Endothelial cell (in vitro differentiated cells): ENCODE results near the gene CNTNAP5. TPM values are rescaled to one million over a fixed set of nuclear protein-coding genes. Genes with fewer than 3 reads are reported as not detected.

Source experiments
- DNase-seq: peaks from one replicate; pipeline ENCODE4 v3.0.0; 2021; ENCODE audit warnings: low spot score
- H3K27ac Mint-ChIP-seq: one replicate; pipeline ENCODE4 v1.8.0; 2021; ENCODE audit warnings: mixed read lengths, inconsistent platforms; ENCODE audit not compliant: unreplicated experiment
- H3K27me3 Mint-ChIP-seq: one replicate; pipeline ENCODE4 v1.8.0; 2021; ENCODE audit warnings: mild to moderate bottlenecking, moderate library complexity, mixed read lengths, inconsistent platforms; ENCODE audit not compliant: unreplicated experiment
- H3K36me3 Mint-ChIP-seq: one replicate; pipeline ENCODE4 v1.8.0; 2021; ENCODE audit warnings: mild to moderate bottlenecking, low read depth, mixed read lengths, inconsistent platforms; ENCODE audit not compliant: unreplicated experiment
- H3K4me1 Mint-ChIP-seq: one replicate; pipeline ENCODE4 v1.8.0; 2021; ENCODE audit warnings: mild to moderate bottlenecking, mixed read lengths, inconsistent platforms; ENCODE audit not compliant: unreplicated experiment
- H3K4me3 Mint-ChIP-seq: one replicate; pipeline ENCODE4 v1.8.0; 2021; ENCODE audit warnings: mild to moderate bottlenecking, mixed read lengths, inconsistent platforms; ENCODE audit not compliant: unreplicated experiment
- H3K9me3 Mint-ChIP-seq: one replicate; pipeline ENCODE4 v1.8.0; 2021; ENCODE audit warnings: mixed read lengths, inconsistent platforms; ENCODE audit not compliant: unreplicated experiment
- total RNA-seq: library from RNA; stranded (reverse); fragmentation: NEBNext Ultra II Directional; extraction: Animal tissue kit (Norgen Biotek cat#: 25700); gene quantifications from one replicate; pipeline ENCODE4 v1.2.1, GENCODE V29; 2021; ENCODE audit not compliant: unreplicated experiment
- TF ChIP-seq, protein P1 (sequence below): fragments of 200-600 bp; sonication (generic); IDR thresholded peaks from one replicate; pipeline ENCODE4 v1.5.0; 2021; ENCODE audit warnings: antibody characterized with exemption; ENCODE audit not compliant: unreplicated experiment

Gene CNTNAP5
- total RNA-seq, 1 donor from 2014 or later = 5.0 TPM

DNA sequence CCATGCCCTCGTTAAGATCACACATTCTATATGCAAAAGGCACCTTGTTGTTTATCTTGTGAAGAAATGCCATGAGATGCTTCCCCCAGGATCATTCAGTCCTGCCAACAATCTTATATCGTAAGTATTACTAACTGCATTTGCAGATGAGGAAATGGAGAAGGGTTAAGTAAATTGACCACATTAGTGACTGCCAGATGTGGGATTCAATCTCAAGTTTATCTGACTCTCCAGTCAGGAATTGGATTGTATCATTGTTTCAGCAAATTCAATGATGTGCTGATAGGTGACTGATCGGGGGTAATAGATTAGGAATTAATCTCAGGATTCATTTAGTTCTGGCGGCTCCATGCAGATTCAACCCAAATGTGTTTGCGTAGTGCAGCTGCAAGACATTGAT, 106.2 kb downstream of the CNTNAP5 start:
- H3K4me3 Mint-ChIP-seq = no peak overlapping the region
- H3K9me3 Mint-ChIP-seq = no peaks in the 10 kb centered on the region
- DNase-seq = no peak
- no peaks in the 10 kb centered on the region for H3K27me3 Mint-ChIP-seq
- peaks cover 4% of the 10 kb centered on the region for H3K4me1 Mint-ChIP-seq
- no peak overlapping the region for H3K27ac Mint-ChIP-seq
- H3K36me3 Mint-ChIP-seq = no peaks in the 10 kb centered on the region
- TF ChIP-seq, protein P1, sequence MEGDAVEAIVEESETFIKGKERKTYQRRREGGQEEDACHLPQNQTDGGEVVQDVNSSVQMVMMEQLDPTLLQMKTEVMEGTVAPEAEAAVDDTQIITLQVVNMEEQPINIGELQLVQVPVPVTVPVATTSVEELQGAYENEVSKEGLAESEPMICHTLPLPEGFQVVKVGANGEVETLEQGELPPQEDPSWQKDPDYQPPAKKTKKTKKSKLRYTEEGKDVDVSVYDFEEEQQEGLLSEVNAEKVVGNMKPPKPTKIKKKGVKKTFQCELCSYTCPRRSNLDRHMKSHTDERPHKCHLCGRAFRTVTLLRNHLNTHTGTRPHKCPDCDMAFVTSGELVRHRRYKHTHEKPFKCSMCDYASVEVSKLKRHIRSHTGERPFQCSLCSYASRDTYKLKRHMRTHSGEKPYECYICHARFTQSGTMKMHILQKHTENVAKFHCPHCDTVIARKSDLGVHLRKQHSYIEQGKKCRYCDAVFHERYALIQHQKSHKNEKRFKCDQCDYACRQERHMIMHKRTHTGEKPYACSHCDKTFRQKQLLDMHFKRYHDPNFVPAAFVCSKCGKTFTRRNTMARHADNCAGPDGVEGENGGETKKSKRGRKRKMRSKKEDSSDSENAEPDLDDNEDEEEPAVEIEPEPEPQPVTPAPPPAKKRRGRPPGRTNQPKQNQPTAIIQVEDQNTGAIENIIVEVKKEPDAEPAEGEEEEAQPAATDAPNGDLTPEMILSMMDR = no peak

GRCh38 chr2:124136110-124136509, 111.0 kb downstream of the CNTNAP5 start:
- peaks cover 14% of the 10 kb centered on the region for H3K4me1 Mint-ChIP-seq
- H3K27ac Mint-ChIP-seq = no peak overlapping the region
- H3K27me3 Mint-ChIP-seq = no peaks in the 10 kb centered on the region
- no peaks in the 10 kb centered on the region for H3K9me3 Mint-ChIP-seq
- no peaks in the 10 kb centered on the region for H3K36me3 Mint-ChIP-seq
- TF ChIP-seq, protein P1 = no peak
- no peak overlapping the region for H3K4me3 Mint-ChIP-seq
- no peak for DNase-seq

GRCh38 chr2:124138076-124138475, 113.0 kb downstream of the CNTNAP5 start:
- TF ChIP-seq, protein P1 = no peak
- H3K4me3 Mint-ChIP-seq = no peak overlapping the region
- no peak for DNase-seq
- peaks cover 14% of the 10 kb centered on the region for H3K4me1 Mint-ChIP-seq
- H3K36me3 Mint-ChIP-seq = no peaks in the 10 kb centered on the region
- no peak overlapping the region for H3K27ac Mint-ChIP-seq
- H3K27me3 Mint-ChIP-seq = no peaks in the 10 kb centered on the region
- H3K9me3 Mint-ChIP-seq = no peaks in the 10 kb centered on the region

DNA sequence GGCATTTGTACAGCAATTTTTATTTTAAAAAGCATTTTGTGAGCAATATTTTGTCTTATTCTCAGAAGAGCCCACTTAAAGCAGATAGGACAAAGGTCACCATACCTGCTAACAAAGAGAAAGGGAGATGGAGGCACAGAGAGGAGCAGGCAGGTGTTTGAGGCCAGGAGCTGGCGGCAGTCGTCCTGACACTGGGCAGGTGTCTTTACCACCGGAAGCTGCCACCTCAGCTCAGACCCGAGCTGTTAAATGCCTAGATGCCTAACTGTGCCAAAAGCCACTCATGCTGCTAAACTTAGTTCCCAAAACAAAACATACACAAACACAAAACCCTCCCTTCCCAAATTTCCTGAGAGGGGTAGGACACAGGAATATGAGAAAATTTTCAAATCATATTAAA, 120.9 kb downstream of the CNTNAP5 start:
- DNase-seq = no peak
- TF ChIP-seq, protein P1 = no peak
- Mint-ChIP-seq H3K4me3 (no peak overlapping the region), H3K36me3 (no peaks in the 10 kb centered on the region), H3K4me1 (no peaks in the 10 kb centered on the region), H3K27me3 (no peaks in the 10 kb centered on the region), H3K27ac (no peak overlapping the region), H3K9me3 (no peaks in the 10 kb centered on the region)

GRCh38 chr2:124147552-124147951, 122.5 kb downstream of the CNTNAP5 start:
- no peak for DNase-seq
- Mint-ChIP-seq H3K4me1 (no peaks in the 10 kb centered on the region), H3K27me3 (no peaks in the 10 kb centered on the region), H3K36me3 (no peaks in the 10 kb centered on the region), H3K27ac (no peak overlapping the region), H3K9me3 (no peaks in the 10 kb centered on the region), H3K4me3 (no peak overlapping the region)
- TF ChIP-seq, protein P1 = no peak
